A673 (cell line): ENCODE results near the gene TAS2R3.

Source experiments
- CTCF ChIP-seq: fragments of 300-800, 200-600 bp; sonication (generic); conservative IDR thresholded peaks from 2 replicates; pipeline ENCODE4 v1.5.1; 2017; ENCODE audit warnings: low read depth, mild to moderate bottlenecking, antibody characterized with exemption, low read length, moderate library complexity, mixed read lengths
- EZH2 ChIP-seq: fragments of 200-600 bp; sonication (generic); IDR thresholded peaks from 2 replicates; pipeline ENCODE4 v1.6.1; 2017; ENCODE audit warnings: borderline replicate concordance, low read depth, mild to moderate bottlenecking, mixed read lengths, antibody characterized with exemption, low read length; ENCODE audit not compliant: poor library complexity, severe bottlenecking

GRCh38 chr7:141754939-141755338 lies 9.0 kb upstream of the TAS2R3 start:
- TF ChIP-seq CTCF (peak; percentile 64), EZH2 (no peak)
